GM10266 (cell line): ENCODE results near the gene NKX2-1.

Experiments used
- DNase-seq: peaks from one replicate; pipeline ENCODE4 v3.0.0; 2012; ENCODE audit errors: extremely low spot score
- CTCF ChIP-seq: IDR thresholded peaks from 2 replicates; pipeline ENCODE4 v1.5.1; 2012; ENCODE audit warnings: mild to moderate bottlenecking, low read depth; ENCODE audit not compliant: control insufficient read depth, insufficient read depth; ENCODE audit errors: missing control alignments

The NKX2-1 gene

GRCh38 chr14:36511981-36512584, 7.9 kb downstream of the NKX2-1 start:
- DNase-seq = no peak
- no peak for TF ChIP-seq CTCF

GRCh38 chr14:36510874-36511273, 9.2 kb downstream of the NKX2-1 start:
- no peak for DNase-seq
- no peak for TF ChIP-seq CTCF

- TF ChIP-seq CTCF = no peak
- no peak for DNase-seq
Observed at GRCh38 chr14:36510078-36510799, 9.8 kb downstream of the NKX2-1 start.

GRCh38 chr14:36509069-36509917, 10.7 kb downstream of the NKX2-1 start:
- TF ChIP-seq CTCF = no peak
- DNase-seq = no peak

GRCh38 chr14:36508418-36509068, 11.5 kb downstream of the NKX2-1 start:
- no peak for DNase-seq
- no peak for TF ChIP-seq CTCF

- no peak for DNase-seq
- no peak for TF ChIP-seq CTCF
Observed at GRCh38 chr14:36507847-36508417, 12.1 kb downstream of the NKX2-1 start.
